Measurements from ENCODE around the gene SBNO1.
"Not testable (repeated sequence)": the region's sequence is repeated elsewhere in the genome, so short reads cannot be mapped to it uniquely, and the experiment has no call there.

SBNO1 gene

DNA sequence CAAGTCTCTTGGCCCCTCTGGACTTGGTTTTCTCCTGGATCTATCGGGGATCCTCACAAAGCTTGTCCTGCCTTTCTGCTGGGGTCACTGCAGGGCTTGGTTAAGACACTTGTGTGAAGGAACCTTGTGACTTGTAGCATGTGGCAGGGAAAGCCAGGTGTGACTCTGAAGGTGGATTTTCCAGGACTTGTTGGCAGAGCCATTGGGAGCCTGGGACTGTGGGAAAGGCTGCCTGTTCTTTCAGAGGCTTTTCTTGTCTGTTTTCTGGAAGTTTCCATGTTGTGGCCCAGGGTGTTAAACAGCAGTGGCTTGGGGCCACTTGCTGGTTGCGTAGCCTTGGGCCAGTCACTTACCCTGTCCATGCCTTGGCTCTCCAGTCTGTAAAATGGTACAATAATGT is 31.9 kb upstream of the SBNO1 start:
- Histone ChIP-seq H3K36me3 (replicated peaks) (peaks cover 88% of the 10 kb centered on the region), H3K9me3 (no peaks in the 10 kb centered on the region)

DNA sequence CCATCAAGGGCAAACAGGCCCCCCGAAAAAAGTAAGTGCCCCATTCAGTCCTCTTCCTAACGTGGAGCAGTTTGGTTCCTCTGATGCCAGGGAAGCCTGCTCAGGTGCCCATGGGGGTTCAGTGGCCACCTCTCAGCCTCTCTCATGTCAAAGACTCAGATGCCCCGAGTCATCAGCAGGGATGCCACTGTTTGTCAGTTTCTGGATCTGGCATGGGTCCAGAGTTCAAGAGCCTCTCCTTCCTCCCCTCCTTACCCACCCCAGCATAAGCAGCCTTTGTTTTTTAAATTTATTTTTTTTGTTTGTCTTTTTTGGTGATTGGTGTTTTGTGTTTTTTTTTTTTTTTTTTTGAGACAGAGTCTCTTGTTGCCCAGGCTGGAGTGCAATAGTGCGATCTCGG is 30.6 kb upstream of the SBNO1 start:
- Histone ChIP-seq H3K9me3 (no peaks in the 10 kb centered on the region), H3K4me3 (no peak overlapping the region), H3K4me1 (peaks cover 5% of the 10 kb centered on the region), H3K36me3 (replicated peaks) (peaks cover 94% of the 10 kb centered on the region), H3K27me3 (ENCODE audit: low read depth) (no peaks in the 10 kb centered on the region)
- in situ Hi-C loops (cut with MboI; ENCODE audit: low sequenced_read_pairs), result no loop called here
- no peak for DNase-seq (ENCODE audit: low spot score in 2 of 2)

More for the DNA sequence above, 31.9 kb upstream of the SBNO1 start:
- DNase-seq (ENCODE audit: low spot score in 2 of 2), result no peak
- Histone ChIP-seq H3K4me3 (no peak overlapping the region), H3K27me3 (ENCODE audit: low read depth) (no peaks in the 10 kb centered on the region), H3K4me1 (no peaks in the 10 kb centered on the region)
- in situ Hi-C loops (cut with MboI; ENCODE audit: low sequenced_read_pairs), result no loop called here

DNA sequence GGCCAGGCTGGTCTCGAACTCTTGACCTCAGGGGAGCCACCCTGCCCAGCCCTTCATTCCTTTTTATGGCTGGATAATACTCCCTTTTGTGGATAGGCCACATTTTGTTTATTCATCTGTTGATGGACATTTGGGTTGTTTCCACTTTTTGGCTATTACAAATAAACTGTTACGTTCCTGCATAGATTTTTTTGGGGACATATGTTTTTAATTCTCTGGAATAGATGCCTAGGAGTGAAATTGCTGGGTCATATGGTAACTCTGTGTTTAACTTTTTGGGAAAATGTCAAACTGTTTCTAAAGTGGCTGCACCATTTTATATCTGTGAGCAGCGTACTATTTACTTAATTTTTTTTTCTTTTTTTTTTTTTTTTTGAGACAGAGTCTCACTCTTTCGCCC is 29.1 kb upstream of the SBNO1 start:
- Histone ChIP-seq H3K4me3 (no peak overlapping the region), H3K27me3 (ENCODE audit: low read depth) (no peaks in the 10 kb centered on the region), H3K9me3 (no peaks in the 10 kb centered on the region), H3K4me1 (peaks cover 8% of the 10 kb centered on the region), H3K36me3 (replicated peaks) (peaks cover 90% of the 10 kb centered on the region)
- in situ Hi-C loops (cut with MboI; ENCODE audit: low sequenced_read_pairs), result no loop called here
- no peak for DNase-seq (ENCODE audit: low spot score in 2 of 2)

DNA sequence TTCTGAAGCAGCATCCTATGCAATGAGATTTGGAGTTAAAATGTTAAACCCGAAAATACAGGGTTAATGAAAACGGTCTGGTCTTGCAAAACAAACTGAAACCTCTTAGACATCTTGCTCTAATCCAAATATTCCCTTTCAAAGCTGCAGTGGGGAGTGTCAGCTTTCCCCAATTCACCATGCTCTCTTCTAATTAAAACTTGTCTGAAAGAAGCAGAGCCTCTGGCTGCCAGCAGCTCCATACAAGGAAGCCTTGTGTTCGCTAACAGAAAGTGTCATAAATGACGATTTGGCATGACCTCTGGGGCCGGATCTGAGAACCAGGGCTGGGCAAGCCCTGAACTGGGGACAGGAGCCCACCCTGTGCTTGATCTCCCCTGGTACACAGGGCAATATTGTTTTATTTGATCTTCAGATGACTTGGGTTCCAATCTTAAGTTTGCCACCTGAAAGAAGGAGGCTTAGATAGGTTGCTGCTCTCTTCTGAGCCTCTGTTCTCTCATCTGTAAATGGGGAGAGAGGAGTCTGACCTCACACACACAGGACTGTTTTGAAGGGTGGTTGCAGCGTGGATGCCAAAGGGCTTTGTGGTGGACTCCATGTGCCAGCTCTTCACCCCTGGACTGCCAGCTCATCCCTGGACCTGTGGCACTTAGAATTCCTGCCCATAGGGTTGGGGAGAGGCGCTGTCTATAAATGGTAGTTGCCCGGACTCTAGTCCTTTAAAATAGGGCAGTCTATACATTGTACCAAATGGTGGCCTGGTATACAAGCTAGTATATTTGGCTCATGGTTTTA is 27.1 kb upstream of the SBNO1 start:
- peaks cover 71% of the 10 kb centered on the region for H3K36me3 ChIP-seq (replicated peaks)
- in situ Hi-C loops (cut with MboI; ENCODE audit: low sequenced_read_pairs), result no loop called here
- no peaks in the 10 kb centered on the region for H3K9me3 ChIP-seq
- peaks cover 21% of the 10 kb centered on the region for H3K4me1 ChIP-seq
- H3K27me3 ChIP-seq (ENCODE audit: low read depth), result no peaks in the 10 kb centered on the region
- no peak for DNase-seq (ENCODE audit: low spot score in 2 of 2)
- H3K4me3 ChIP-seq, result no peak overlapping the region

DNA sequence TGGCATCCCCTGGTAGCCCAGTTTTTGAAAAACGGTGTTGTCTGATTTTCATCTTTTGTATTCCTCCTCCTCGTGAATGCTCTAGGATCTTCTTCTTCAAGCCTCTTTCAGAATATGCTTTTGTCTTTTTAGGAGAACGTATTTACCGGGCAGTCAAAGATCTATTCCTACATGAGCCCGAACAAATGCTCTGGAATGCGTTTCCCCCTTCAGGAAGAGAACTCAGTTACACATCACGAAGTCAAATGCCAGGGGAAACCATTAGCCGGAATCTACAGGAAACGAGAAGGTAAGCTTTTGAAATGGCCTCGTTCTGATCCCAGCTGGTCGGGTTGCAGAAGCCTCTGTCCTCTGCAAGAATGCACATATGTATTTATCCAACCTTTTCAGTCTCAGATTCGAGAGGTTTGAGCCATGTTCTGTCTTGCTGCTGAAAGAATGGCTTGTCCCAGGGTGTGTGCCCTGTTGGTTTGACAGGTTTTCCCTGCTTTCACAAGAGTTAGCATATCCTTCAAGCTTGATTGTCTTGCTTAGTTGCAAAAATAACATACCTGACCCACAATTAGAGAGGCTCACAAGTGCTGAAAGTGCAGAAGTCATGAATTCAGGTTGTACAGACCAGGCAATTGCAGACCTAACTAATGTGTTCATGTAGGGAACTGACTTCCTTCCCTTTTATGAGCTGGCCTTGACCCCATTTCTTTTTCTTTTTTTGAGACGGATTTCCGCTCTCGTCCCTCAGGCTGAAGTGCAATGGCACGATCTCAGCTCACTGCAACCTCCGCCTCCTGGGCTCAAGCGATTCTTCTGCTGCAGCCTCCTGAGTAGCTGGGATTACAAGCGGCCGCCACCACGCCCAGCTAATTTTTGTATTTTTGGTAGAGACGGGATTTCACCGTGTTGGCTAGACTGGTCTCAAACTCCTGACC is 26.1 kb upstream of the SBNO1 start:
- Histone ChIP-seq H3K4me3 (peak overlapping the region; percentile 50; the same call in 1 of the 2 replicates), H3K4me1 (peaks cover 21% of the 10 kb centered on the region), H3K27me3 (ENCODE audit: low read depth) (no peaks in the 10 kb centered on the region), H3K36me3 (replicated peaks) (peaks cover 61% of the 10 kb centered on the region), H3K9me3 (no peaks in the 10 kb centered on the region)
- no peak for DNase-seq (ENCODE audit: low spot score in 2 of 2)
- in situ Hi-C loops (cut with MboI; ENCODE audit: low sequenced_read_pairs), result no loop called here

DNA sequence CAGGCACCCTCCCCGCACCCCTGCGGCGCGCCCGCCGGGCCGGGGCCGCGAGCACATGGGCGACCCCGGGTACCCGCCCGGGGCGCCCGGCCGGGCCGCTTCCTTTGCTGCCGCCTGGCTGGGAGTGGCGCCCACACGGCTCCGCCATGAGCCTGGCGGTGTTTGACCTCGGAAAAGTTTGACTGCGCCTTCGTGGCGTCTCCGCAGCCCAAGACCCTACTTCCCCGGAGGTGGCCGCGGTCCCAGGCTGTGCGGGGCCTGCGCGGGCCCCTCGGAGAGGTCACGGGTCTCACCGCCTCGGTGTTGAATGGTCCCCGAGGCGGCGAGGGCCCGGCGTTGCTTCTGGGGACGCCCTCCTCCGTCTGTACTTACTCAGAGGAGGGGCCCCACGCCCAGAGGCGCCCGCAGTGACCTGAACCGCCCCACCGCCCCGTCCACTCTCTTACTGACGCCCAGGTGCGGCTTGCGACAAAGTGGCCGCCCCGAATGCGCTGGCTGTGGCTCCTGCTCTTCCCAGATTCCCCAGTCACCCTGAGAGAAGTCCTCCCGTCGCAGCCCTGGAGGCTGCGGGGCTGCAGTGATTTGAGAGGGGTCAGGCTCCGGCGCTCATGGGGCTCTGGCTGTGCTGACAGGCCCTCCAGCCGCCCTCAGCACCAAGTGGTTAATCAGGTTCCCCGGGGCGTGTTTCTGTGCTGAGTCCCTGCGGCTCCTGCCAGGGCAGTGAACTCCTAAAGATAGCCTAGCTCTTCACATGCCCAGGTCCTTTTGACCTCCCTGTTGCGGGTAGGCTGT is 25.1 kb upstream of the SBNO1 start:
- peak in 1 of 2 experiments; percentile 51 for DNase-seq (ENCODE audit: low spot score in 2 of 2)
- H3K4me3 ChIP-seq, result peak overlapping the region; percentile 50
- H3K4me1 ChIP-seq, result peaks cover 26% of the 10 kb centered on the region
- H3K9me3 ChIP-seq, result no peaks in the 10 kb centered on the region
- in situ Hi-C loops (cut with MboI; ENCODE audit: low sequenced_read_pairs), result no loop called here
- H3K27me3 ChIP-seq (ENCODE audit: low read depth), result no peaks in the 10 kb centered on the region
- peaks cover 51% of the 10 kb centered on the region for H3K36me3 ChIP-seq (replicated peaks)

DNA sequence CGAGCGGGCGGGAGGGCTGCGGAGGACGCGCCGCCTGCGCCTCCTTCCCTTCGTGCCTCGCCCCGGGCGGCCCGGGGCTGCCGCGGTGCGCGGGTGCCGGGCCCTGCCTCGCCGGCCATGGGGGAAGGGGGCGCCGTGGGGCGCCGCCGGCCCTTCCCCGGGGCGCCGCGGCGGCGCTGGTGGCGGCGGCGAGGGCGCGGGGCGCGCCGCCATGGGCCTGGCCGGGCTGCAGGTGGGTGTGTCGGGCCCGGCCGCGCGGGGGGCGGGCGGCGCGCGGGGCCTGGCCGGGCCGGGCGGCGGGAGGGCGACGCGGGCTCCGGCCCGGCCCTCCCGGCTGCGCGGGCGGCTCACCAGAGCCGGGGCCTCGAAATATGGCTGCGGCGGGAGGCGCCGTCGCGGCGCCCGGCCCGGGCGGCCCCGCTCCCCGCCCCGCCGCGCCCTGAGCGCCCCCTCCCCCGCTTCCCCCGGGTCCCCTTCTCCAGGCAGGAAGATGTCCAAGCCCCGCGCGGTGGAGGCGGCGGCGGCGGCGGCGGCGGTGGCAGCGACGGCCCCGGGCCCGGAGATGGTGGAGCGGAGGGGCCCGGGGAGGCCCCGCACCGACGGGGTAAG is 24.4 kb upstream of the SBNO1 start:
- in situ Hi-C loops (cut with MboI; ENCODE audit: low sequenced_read_pairs), result no loop called here
- Histone ChIP-seq H3K36me3 (replicated peaks) (peaks cover 49% of the 10 kb centered on the region), H3K4me1 (peaks cover 26% of the 10 kb centered on the region), H3K27me3 (ENCODE audit: low read depth) (no peaks in the 10 kb centered on the region), H3K4me3 (peak overlapping the region; percentile 50; the same call in 1 of the 2 replicates), H3K9me3 (no peaks in the 10 kb centered on the region)
- DNase-seq (ENCODE audit: low spot score in 2 of 2), result no peak

DNA sequence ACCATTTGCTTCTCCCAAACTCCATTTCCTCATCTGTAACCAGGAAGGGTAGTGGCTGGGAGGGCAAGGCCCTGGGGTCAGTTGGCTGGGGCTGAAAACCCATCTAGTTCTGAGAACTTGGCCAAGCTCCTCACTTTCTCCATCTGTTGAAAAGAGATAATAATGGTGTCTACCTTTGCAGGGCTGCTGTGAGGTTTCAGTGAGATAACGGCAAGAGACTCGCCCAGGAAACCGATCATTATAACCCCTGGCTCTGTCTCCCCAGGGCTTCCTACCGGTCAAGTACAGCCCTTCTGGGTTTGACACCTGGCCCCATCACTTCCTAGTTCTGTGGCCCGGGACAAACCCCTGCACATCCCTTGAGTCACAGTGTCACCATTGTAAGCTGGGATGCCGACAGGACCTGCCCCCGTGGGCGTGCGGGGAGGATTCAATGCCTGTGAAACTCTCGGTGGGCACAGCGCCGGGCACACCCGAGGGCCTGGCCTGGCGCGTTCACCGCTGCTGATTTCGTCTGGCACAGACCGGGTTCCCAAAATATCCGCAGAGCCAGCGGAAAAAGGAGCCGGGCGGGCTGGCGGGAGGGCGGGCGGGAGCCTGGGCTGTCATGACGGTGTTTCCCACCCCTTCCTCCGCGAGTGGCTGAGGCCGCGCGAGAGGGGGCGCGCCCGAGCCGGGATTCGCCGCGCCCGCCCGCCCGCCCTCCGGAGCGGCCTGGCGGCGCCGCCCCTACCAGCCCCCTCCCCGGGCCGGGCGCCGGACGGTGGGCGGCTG is 23.7 kb upstream of the SBNO1 start:
- H3K27me3 ChIP-seq (ENCODE audit: low read depth), result no peaks in the 10 kb centered on the region
- H3K36me3 ChIP-seq (replicated peaks), result peaks cover 44% of the 10 kb centered on the region
- peaks cover 26% of the 10 kb centered on the region for H3K4me1 ChIP-seq
- in situ Hi-C loops (cut with MboI; ENCODE audit: low sequenced_read_pairs), result no loop called here
- no peaks in the 10 kb centered on the region for H3K9me3 ChIP-seq
- peak overlapping the region; percentile 46 for H3K4me3 ChIP-seq
- DNase-seq (ENCODE audit: low spot score in 2 of 2), result peak; percentile 72 to 79

DNA sequence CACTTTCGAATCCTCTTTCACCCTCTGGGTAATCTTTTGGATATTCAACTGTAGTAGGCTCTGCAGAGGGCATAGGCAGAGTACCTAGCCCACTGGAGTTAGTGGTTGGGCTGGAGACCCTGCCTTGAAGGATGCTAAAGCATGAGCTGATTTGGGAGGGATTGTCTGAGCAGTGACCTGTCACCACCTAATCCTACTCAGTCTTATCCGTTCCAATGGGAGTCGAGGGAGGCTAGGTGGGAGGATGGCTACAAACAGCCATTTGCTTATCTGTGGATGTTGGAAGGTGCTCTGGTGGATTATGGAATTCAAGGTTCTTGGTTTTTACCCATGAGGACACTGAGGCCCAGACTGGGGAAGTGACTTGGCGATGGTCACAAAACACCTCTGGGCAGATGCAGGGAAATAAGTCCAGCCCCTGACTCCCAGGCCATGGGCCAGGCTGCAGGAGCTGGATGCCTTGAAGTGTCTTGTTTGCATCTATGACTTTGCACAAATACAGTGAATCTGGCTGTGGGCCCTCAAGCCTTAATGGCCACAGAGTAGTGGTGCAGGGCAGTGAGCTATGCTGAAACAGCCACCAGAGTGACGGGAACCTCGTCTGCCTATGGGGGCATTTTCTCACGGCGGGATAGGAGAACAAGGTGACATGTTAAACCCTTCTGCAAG is 23.0 kb upstream of the SBNO1 start:
- Histone ChIP-seq H3K27me3 (ENCODE audit: low read depth) (no peaks in the 10 kb centered on the region), H3K36me3 (replicated peaks) (peaks cover 37% of the 10 kb centered on the region), H3K4me1 (peaks cover 26% of the 10 kb centered on the region), H3K4me3 (peak overlapping the region; percentile 46), H3K9me3 (no peaks in the 10 kb centered on the region)
- in situ Hi-C loops (cut with MboI; ENCODE audit: low sequenced_read_pairs), result no loop called here
- no peak for DNase-seq (ENCODE audit: low spot score in 2 of 2)

DNA sequence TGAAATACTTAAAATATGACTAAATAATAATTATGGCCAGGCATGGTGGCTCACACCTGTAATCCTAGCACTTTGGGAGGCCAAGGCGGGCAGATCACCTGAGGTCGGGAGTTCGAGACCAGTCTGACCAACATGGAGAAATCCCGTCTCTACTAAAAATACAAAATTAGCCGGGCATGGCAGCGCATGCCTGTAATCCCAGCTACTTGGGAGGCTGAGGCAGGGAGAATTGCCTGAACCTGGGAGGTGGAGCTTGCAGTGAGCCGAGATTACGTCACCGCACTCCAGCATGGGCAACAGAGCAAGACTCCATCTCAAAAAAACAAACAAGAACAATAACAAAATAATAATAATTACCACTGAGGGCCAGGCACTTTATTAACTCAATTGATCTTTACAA is 20.9 kb upstream of the SBNO1 start:
- H3K27me3 ChIP-seq (ENCODE audit: low read depth); H3K4me3 ChIP-seq; in situ Hi-C loops (cut with MboI; ENCODE audit: low sequenced_read_pairs); H3K9me3 ChIP-seq; DNase-seq (ENCODE audit: low spot score in 2 of 2): not testable (repeated sequence)
- H3K36me3 ChIP-seq (replicated peaks), result peaks cover 16% of the 10 kb centered on the region
- H3K4me1 ChIP-seq, result peaks cover 23% of the 10 kb centered on the region

DNA sequence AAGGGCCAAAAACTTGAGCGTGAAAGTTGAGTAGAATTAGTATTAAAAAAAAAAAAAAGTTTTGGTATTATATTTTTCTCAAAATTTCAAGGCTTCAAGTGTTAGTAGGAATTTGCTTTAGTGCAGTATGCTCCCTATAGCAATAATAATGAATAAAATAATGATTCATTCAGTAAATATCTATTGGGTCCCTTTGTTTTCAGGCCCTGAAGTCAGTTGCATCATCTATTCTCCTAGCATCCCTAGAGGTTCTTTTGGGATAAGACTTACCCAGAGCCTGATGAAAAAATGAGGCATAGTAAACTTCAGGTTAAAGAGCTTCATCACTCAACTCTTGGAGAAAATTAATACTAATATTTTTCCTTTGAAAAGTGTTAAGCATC is 20.3 kb upstream of the SBNO1 start:
- Histone ChIP-seq H3K4me1 (peaks cover 18% of the 10 kb centered on the region), H3K4me3 (peak overlapping the region; percentile 92), H3K9me3 (no peaks in the 10 kb centered on the region), H3K27me3 (ENCODE audit: low read depth) (no peaks in the 10 kb centered on the region), H3K36me3 (replicated peaks) (peaks cover 11% of the 10 kb centered on the region)
- in situ Hi-C loops (cut with MboI; ENCODE audit: low sequenced_read_pairs), result no loop called here
- no peak for DNase-seq (ENCODE audit: low spot score in 2 of 2)

DNA sequence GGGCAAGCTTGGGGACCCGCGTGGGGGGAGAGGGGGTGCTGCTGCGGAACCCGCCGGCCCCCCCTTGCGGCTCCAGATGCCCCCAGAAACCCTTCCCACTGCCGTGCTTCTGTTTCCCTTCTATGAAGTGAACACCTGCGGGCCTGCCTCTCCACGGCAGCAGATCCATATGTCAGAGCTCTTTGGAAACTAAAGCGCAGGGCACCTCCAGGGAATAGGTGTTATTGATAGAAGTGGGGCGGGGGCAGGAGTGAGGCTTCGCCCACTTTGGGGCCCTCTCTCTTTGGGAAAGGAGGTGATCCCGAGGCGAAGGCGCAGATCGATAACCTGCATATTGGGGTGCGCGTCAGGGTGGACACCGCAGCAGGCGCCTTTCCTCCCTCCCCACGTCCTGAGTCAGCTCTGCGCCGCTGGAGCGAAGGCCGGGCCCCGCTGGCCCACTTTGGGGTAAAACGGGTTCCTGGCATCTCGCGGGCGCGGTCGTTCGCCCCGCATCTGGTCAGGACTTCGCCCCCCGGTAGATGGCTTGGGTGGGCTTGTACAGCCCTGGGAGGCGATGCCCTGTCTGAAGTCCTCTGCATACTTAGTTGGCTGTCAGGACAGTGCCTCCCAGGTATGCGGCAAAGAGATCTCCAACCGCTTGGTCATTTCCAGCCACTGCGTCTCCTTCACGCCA is 19.8 kb upstream of the SBNO1 start:
- in situ Hi-C loops (cut with MboI; ENCODE audit: low sequenced_read_pairs), result no loop called here
- Histone ChIP-seq H3K4me3 (peak overlapping the region; percentile 92), H3K36me3 (replicated peaks) (peaks cover 6% of the 10 kb centered on the region; the same call in 1 of the 2 replicates), H3K9me3 (no peaks in the 10 kb centered on the region), H3K4me1 (peaks cover 18% of the 10 kb centered on the region), H3K27me3 (ENCODE audit: low read depth) (no peaks in the 10 kb centered on the region)
- peak in 1 of 2 experiments; percentile 35 for DNase-seq (ENCODE audit: low spot score in 2 of 2)

Data from HAP-1 (cell line).